SK-N-SH (cell line): ENCODE measurements around the gene CELSR1. TPM values are rescaled to one million over a fixed set of nuclear protein-coding genes. Genes with fewer than 3 reads are reported as not detected.

ENCODE experiments used
- CTCF ChIA-PET: fragments of 300-600, 350-600 bp; formaldehyde crosslinking; extraction: SDS; loops from one replicate; lab custom pipeline; 2021; lab: Yijun Ruan, JAX
- POLR2A ChIA-PET: fragments of 350-600 bp; sonication (Branson Sonifier 250); formaldehyde crosslinking; extraction: SDS; loops from one replicate; lab custom pipeline; 2020; ENCODE audit warnings: antibody characterized with exemption, inconsistent platforms; lab: Yijun Ruan, JAX
- DNase-seq: peaks from one replicate; pipeline ENCODE4 v3.0.0; 2012
- H2AFZ ChIP-seq: fragments of 200-600 bp; sonication (generic); 2 replicates; pipeline ENCODE4 v1.8.1; 2016; ENCODE audit warnings: antibody characterized with exemption, mild to moderate bottlenecking, low read depth
- H3F3A ChIP-seq: fragments of 200-600 bp; sonication (generic); replicated peaks from 2 replicates; pipeline ENCODE3; 2016; ENCODE audit warnings: antibody characterized with exemption, mild to moderate bottlenecking; ENCODE audit not compliant: insufficient read depth
- H3K27ac ChIP-seq, 2 experiments: fragments of 200-500 bp in 1 of 2; fragments of 200-600 bp in 1 of 2; sonication (Bioruptor generic) in 1 of 2; sonication (generic), shearing (Covaris generic) in 1 of 2; 2 replicates each; pipeline versions ENCODE4 v1.5.1 to v1.6.1; 2014 to 2016; ENCODE audit warnings: low read depth in 2 of 2, inconsistent platforms in 1 of 2, low read length in 1 of 2, mild to moderate bottlenecking in 1 of 2, mixed read lengths in 1 of 2
- H3K27me3 ChIP-seq: fragments of 200-600 bp; sonication (generic), shearing (Covaris generic); 2 replicates; pipeline ENCODE4 v1.6.1; 2016; ENCODE audit warnings: mixed run types; ENCODE audit not compliant: insufficient read depth
- H3K36me3 ChIP-seq, 2 experiments: fragments of 200-500 bp in 1 of 2; fragments of 200-600 bp in 1 of 2; sonication (Bioruptor generic) in 1 of 2; sonication (generic) in 1 of 2; replicated peaks in 1 of 2; 2 replicates each; pipeline versions ENCODE3 to v1.5.1; 2014 to 2016; ENCODE audit warnings: low read length in 1 of 2, mild to moderate bottlenecking in 1 of 2; ENCODE audit not compliant: insufficient read depth in 2 of 2, control insufficient read depth in 1 of 2
- H3K4me1 ChIP-seq, 2 experiments: fragments of 200-500 bp in 1 of 2; fragments of 200-600 bp in 1 of 2; sonication (Bioruptor generic) in 1 of 2; sonication (generic), shearing (Covaris generic) in 1 of 2; 2 replicates each; pipeline versions ENCODE4 v1.5.1 to v1.6.1; 2014 to 2016; ENCODE audit warnings: low read depth in 1 of 2, low read length in 1 of 2, mixed run types in 1 of 2; ENCODE audit not compliant: insufficient read depth in 2 of 2, control insufficient read depth in 1 of 2
- H3K4me2 ChIP-seq: fragments of 200-600 bp; sonication (generic), shearing (Covaris generic); 2 replicates; pipeline ENCODE4 v1.6.1; 2017; ENCODE audit warnings: mixed run types
- H3K4me3 ChIP-seq, 2 experiments: fragments of 200-500 bp in 1 of 2; fragments of 200-600 bp in 1 of 2; sonication (Bioruptor generic) in 1 of 2; sonication (generic), shearing (Covaris generic) in 1 of 2; 2 replicates each; pipeline versions ENCODE4 v1.5.1 to v1.8.1; 2014 to 2016; ENCODE audit warnings: low read depth in 2 of 2, inconsistent platforms in 1 of 2, low read length in 1 of 2, mild to moderate bottlenecking in 1 of 2, mixed read lengths in 1 of 2, moderate library complexity in 1 of 2
- H3K79me2 ChIP-seq: fragments of 200-600 bp; sonication (generic); 2 replicates; pipeline ENCODE4 v1.8.1; 2017; ENCODE audit warnings: mild to moderate bottlenecking; ENCODE audit not compliant: insufficient read depth
- H3K9ac ChIP-seq: fragments of 200-600 bp; sonication (generic); 2 replicates; pipeline ENCODE4 v1.6.1; 2017; ENCODE audit warnings: mixed run types
- H3K9me2 ChIP-seq: fragments of 200-600 bp; sonication (generic); 2 replicates; pipeline ENCODE4 v1.6.1; 2017; ENCODE audit warnings: mixed run types
- H3K9me3 ChIP-seq: fragments of 200-600 bp; sonication (generic); 2 replicates; pipeline ENCODE4 v1.6.1; 2017; ENCODE audit warnings: mixed run types, mild to moderate bottlenecking, moderate library complexity
- H4K20me1 ChIP-seq: fragments of 200-600 bp; sonication (generic); 2 replicates; pipeline ENCODE4 v1.6.1; 2017; ENCODE audit warnings: mild to moderate bottlenecking, mixed run types; ENCODE audit not compliant: insufficient read depth
- ELF1 ChIP-seq: IDR thresholded peaks from 2 replicates; pipeline ENCODE4 v1.4.0; 2012
- EZH2phosphoT487 ChIP-seq: fragments of 200-600 bp; sonication (generic); IDR thresholded peaks from 2 replicates; pipeline ENCODE4 v1.6.1; 2017; ENCODE audit warnings: low read depth, mixed run types, mild to moderate bottlenecking, antibody characterized with exemption, moderate library complexity, borderline replicate concordance
- FOXM1 ChIP-seq: IDR thresholded peaks from 2 replicates; pipeline ENCODE4 v1.4.0; 2012; ENCODE audit warnings: low read depth, mild to moderate bottlenecking
- GABPA ChIP-seq: IDR thresholded peaks from 2 replicates; pipeline ENCODE4 v1.4.0; 2012; ENCODE audit warnings: low read depth, mild to moderate bottlenecking
- JUND ChIP-seq: IDR thresholded peaks from 2 replicates; pipeline ENCODE4 v1.4.0; 2012
- NRF1 ChIP-seq: IDR thresholded peaks from 2 replicates; pipeline ENCODE4 v1.6.1; 2012; ENCODE audit warnings: low read depth, mild to moderate bottlenecking, low read length
- RCOR1 ChIP-seq: fragments of 150-350 bp; IDR thresholded peaks from 2 replicates; pipeline ENCODE4 v1.6.1; 2017; ENCODE audit warnings: antibody characterized with exemption, low read length
- TAF1 ChIP-seq: IDR thresholded peaks from 2 replicates; pipeline ENCODE4 v1.6.1; 2012; ENCODE audit warnings: low read depth, mild to moderate bottlenecking, low read length, moderate library complexity, borderline replicate concordance
- TEAD4 ChIP-seq: IDR thresholded peaks from 2 replicates; pipeline ENCODE4 v1.4.0; 2012; ENCODE audit warnings: mild to moderate bottlenecking, borderline replicate concordance; ENCODE audit not compliant: insufficient read depth
- YY1 ChIP-seq: IDR thresholded peaks from 2 replicates; pipeline ENCODE4 v1.4.0; 2012; ENCODE audit warnings: low read depth, mild to moderate bottlenecking
- WGBS: methylation state at CpG from one replicate; pipeline ENCODE4 v1.1.6; 2017; ENCODE audit warnings: low lambda C conversion rate; 5-methylcytosine and 5-hydroxymethylcytosine counted together
- polyA plus RNA-seq, 3 experiments: library from polyadenylated mRNA; depleted of rRNA; stranded (reverse); fragments of >200 nt; gene quantifications; 2 replicates each; pipeline ENCODE4 v1.2.3, GENCODE V29; 2012
- TF ChIP-seq, protein P1 (sequence below): IDR thresholded peaks from 2 replicates; pipeline ENCODE4 v1.4.0; 2012; ENCODE audit warnings: low read depth, borderline replicate concordance
- TF ChIP-seq, protein P2 (sequence below): fragments of 150-350 bp; IDR thresholded peaks from 2 replicates; pipeline ENCODE4 v1.6.1; 2017; ENCODE audit warnings: antibody characterized with exemption, low read length, low read depth, borderline replicate concordance
- TF ChIP-seq, protein P3 (sequence below): IDR thresholded peaks from 2 replicates; pipeline ENCODE4 v1.6.1; 2012; ENCODE audit warnings: mild to moderate bottlenecking, low read depth, low read length, moderate library complexity
- TF ChIP-seq, protein P4 (sequence below): IDR thresholded peaks from 2 replicates; pipeline ENCODE4 v1.4.0; 2012; ENCODE audit warnings: low read depth

Gene CELSR1
- polyA plus RNA-seq, 1 of the 3 experiments (the other 2 are of a cell fraction): 5.0 TPM

DNA sequence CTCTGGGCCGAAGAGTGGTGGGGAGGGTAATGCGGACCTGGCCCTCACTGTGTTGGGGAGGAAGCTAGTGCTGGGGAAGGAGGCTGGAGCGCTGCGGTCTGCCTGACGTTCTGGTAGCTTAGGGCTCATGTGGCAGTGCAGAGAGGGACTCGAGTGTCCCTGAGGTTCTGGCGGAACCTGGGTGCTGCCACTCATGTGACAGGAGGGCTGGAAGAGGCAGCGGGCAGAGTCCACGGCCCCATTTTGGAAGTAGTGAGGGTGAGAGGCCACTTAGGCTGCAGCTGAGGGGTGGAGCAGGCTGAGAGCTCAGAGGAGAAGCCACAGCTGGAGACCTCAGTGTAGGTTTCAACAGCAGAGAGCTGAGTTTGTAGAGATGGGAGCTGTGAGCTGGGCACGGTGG is 218.1 kb downstream of the CELSR1 start:
- Histone ChIP-seq H3K27me3 (no peaks in the 10 kb centered on the region), H3K9me3 (no peaks in the 10 kb centered on the region), H3K36me3 (peaks cover 11 to 14% of the 10 kb centered on the region in 2 experiments), H3K4me2 (no peak overlapping the region), H4K20me1 (no peaks in the 10 kb centered on the region), H3F3A (peaks cover 5% of the 10 kb centered on the region), H3K4me1 (no peaks in the 10 kb centered on the region), H2AFZ (no peak overlapping the region), H3K79me2 (peaks cover 56% of the 10 kb centered on the region), H3K9me2 (no peaks in the 10 kb centered on the region), H3K9ac (no peak overlapping the region), H3K27ac (no peak overlapping the region), H3K4me3 (no peak overlapping the region)
- POLR2A ChIA-PET: no interaction called here
- WGBS: 95% methylated on average over 10 of the region's 10 CpGs
- TF ChIP-seq NRF1 (no peak), GABPA (no peak), TAF1 (no peak), RCOR1 (no peak), TEAD4 (no peak), EZH2phosphoT487 (no peak), YY1 (no peak), FOXM1 (no peak), JUND (no peak), ELF1 (no peak)
- TF ChIP-seq, protein P1, sequence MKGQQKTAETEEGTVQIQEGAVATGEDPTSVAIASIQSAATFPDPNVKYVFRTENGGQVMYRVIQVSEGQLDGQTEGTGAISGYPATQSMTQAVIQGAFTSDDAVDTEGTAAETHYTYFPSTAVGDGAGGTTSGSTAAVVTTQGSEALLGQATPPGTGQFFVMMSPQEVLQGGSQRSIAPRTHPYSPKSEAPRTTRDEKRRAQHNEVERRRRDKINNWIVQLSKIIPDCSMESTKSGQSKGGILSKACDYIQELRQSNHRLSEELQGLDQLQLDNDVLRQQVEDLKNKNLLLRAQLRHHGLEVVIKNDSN: no peak
- TF ChIP-seq, protein P2, sequence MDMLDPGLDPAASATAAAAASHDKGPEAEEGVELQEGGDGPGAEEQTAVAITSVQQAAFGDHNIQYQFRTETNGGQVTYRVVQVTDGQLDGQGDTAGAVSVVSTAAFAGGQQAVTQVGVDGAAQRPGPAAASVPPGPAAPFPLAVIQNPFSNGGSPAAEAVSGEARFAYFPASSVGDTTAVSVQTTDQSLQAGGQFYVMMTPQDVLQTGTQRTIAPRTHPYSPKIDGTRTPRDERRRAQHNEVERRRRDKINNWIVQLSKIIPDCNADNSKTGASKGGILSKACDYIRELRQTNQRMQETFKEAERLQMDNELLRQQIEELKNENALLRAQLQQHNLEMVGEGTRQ: no peak
- TF ChIP-seq, protein P3, sequence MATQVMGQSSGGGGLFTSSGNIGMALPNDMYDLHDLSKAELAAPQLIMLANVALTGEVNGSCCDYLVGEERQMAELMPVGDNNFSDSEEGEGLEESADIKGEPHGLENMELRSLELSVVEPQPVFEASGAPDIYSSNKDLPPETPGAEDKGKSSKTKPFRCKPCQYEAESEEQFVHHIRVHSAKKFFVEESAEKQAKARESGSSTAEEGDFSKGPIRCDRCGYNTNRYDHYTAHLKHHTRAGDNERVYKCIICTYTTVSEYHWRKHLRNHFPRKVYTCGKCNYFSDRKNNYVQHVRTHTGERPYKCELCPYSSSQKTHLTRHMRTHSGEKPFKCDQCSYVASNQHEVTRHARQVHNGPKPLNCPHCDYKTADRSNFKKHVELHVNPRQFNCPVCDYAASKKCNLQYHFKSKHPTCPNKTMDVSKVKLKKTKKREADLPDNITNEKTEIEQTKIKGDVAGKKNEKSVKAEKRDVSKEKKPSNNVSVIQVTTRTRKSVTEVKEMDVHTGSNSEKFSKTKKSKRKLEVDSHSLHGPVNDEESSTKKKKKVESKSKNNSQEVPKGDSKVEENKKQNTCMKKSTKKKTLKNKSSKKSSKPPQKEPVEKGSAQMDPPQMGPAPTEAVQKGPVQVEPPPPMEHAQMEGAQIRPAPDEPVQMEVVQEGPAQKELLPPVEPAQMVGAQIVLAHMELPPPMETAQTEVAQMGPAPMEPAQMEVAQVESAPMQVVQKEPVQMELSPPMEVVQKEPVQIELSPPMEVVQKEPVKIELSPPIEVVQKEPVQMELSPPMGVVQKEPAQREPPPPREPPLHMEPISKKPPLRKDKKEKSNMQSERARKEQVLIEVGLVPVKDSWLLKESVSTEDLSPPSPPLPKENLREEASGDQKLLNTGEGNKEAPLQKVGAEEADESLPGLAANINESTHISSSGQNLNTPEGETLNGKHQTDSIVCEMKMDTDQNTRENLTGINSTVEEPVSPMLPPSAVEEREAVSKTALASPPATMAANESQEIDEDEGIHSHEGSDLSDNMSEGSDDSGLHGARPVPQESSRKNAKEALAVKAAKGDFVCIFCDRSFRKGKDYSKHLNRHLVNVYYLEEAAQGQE: no peak
- TF ChIP-seq, protein P4, sequence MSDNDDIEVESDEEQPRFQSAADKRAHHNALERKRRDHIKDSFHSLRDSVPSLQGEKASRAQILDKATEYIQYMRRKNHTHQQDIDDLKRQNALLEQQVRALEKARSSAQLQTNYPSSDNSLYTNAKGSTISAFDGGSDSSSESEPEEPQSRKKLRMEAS: no peak
- CTCF ChIA-PET: interaction anchor here (0.8 to 6.1 kb wide), 4 partner anchors 186 to 313 kb away, joined by 3 to 69 read pairs (median 5); no protein-coding TSS in a partner anchor
- no peak for DNase-seq
